ENCODE results near the gene LRRTM1.

- TF ChIP-seq CTCF (IDR thresholded peaks at IDR 0.05; ENCODE audit: borderline replicate concordance, extremely low read depth, low read length, poor library complexity, severe bottlenecking) (no peak), EZH2 (IDR thresholded peaks at IDR 0.05; ENCODE audit: borderline replicate concordance, low read depth, low read length, severe bottlenecking) (no peak)
Measured at GRCh38 chr2:80322311-80322920, 17.9 kb upstream of the LRRTM1 start.

Measured in DND-41 (cell line).